ENCODE measurements around the gene KCNQ5.

KCNQ5 gene

DNA sequence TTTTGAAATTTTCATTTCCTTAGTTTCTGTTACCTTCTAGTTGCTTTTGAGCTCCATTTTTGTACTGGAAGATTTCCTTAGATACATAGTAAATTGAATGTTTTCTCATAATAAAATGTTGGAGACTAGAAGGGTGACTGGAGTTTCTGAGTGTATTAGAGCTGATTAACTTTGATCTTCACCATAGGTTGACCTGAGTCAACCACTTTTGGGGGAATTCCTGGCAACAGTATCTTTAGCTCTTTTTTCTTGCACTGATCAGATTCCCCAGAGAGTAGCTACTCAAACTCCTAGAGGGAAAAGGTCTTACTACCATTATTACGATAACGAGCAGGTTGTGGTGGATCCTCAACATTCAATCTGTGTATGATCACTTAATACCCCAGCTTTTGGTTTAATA lies 530.7 kb downstream of the KCNQ5 start:
- H3K79me2 ChIP-seq (ENCODE audit: insufficient read depth, low read length): no peaks in the 10 kb centered on the region
- no peaks in the 10 kb centered on the region for H3F3A ChIP-seq (ENCODE audit: insufficient read depth)
- TF ChIP-seq, protein P1, sequence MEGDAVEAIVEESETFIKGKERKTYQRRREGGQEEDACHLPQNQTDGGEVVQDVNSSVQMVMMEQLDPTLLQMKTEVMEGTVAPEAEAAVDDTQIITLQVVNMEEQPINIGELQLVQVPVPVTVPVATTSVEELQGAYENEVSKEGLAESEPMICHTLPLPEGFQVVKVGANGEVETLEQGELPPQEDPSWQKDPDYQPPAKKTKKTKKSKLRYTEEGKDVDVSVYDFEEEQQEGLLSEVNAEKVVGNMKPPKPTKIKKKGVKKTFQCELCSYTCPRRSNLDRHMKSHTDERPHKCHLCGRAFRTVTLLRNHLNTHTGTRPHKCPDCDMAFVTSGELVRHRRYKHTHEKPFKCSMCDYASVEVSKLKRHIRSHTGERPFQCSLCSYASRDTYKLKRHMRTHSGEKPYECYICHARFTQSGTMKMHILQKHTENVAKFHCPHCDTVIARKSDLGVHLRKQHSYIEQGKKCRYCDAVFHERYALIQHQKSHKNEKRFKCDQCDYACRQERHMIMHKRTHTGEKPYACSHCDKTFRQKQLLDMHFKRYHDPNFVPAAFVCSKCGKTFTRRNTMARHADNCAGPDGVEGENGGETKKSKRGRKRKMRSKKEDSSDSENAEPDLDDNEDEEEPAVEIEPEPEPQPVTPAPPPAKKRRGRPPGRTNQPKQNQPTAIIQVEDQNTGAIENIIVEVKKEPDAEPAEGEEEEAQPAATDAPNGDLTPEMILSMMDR (IDR thresholded peaks at IDR 0.05; ENCODE audit: insufficient read depth, low read length, poor library complexity, severe bottlenecking): no peak
- no peak for TF ChIP-seq EZH2phosphoT487 (conservative IDR thresholded peaks at IDR 0.05; ENCODE audit: low read length)
- H2AFZ ChIP-seq (ENCODE audit: low read depth, low read length, severe bottlenecking): no peak overlapping the region
- H3K36me3 ChIP-seq (ENCODE audit: low read length): peaks cover 3% of the 10 kb centered on the region; the same call in 1 of the 2 replicates
- no peak overlapping the region for H3K4me2 ChIP-seq (ENCODE audit: low read depth, low read length, poor library complexity, severe bottlenecking)
- H3K27ac ChIP-seq (ENCODE audit: low read depth, low read length): no peak overlapping the region
- no peaks in the 10 kb centered on the region for H3K9me3 ChIP-seq (ENCODE audit: insufficient read depth, low read length)
- no peaks in the 10 kb centered on the region for H4K20me1 ChIP-seq (ENCODE audit: low read depth, low read length)
- no peaks in the 10 kb centered on the region for H3K27me3 ChIP-seq (ENCODE audit: low read length)
- no peak overlapping the region for H3K4me3 ChIP-seq (ENCODE audit: insufficient read depth, low read length, poor library complexity, severe bottlenecking)
- no peaks in the 10 kb centered on the region for H3K9me2 ChIP-seq (replicated peaks; ENCODE audit: insufficient read depth, low read length)
- H3K9ac ChIP-seq (ENCODE audit: low read length): no peak overlapping the region

DNA sequence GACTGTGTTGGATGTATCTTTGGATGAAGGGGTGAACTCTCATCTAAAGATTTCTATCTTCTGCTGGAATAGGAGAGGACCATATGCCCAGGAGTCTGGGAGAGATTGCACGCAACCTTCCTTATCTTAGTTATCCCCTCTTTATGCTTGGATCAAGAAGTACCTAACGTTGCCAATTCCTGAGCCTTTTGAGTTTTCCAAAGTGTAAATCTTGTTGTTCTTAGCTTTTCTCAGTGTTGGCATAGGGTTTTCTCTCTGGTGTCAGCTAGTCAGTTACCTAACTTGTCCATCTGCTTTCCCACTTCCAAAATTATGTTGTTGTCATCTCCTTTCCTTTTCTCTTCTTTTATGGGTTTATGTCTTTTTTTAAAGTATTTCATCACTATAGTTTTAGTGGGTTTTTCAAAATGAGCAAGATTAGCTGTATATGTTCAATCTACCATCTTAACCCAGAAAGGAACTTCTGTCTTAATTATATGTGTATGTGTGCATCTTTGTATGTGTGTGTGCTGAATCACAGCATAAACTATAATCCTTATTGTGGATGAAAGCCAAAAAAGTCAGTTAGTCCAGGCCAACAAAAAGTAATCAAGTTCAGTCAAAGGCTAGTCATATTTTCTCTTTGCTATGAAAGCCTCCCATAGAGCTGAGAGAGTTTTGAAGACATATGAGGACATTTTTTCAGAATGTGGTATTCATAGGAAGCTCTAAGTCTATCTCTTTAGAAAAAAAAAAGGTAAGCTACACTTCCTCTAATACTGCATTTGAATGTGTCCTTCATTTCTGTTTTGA lies 531.3 kb downstream of the KCNQ5 start:
- no peaks in the 10 kb centered on the region for H4K20me1 ChIP-seq (ENCODE audit: low read depth, low read length)
- no peak overlapping the region for H3K27ac ChIP-seq (ENCODE audit: low read depth, low read length)
- no peaks in the 10 kb centered on the region for H3K9me3 ChIP-seq (ENCODE audit: insufficient read depth, low read length)
- H3K4me3 ChIP-seq (ENCODE audit: insufficient read depth, low read length, poor library complexity, severe bottlenecking): no peak overlapping the region
- H3F3A ChIP-seq (ENCODE audit: insufficient read depth): no peaks in the 10 kb centered on the region
- TF ChIP-seq, protein P1 (IDR thresholded peaks at IDR 0.05; ENCODE audit: insufficient read depth, low read length, poor library complexity, severe bottlenecking): no peak
- TF ChIP-seq EZH2phosphoT487 (conservative IDR thresholded peaks at IDR 0.05; ENCODE audit: low read length): no peak
- no peak overlapping the region for H3K4me2 ChIP-seq (ENCODE audit: low read depth, low read length, poor library complexity, severe bottlenecking)
- no peak overlapping the region for H2AFZ ChIP-seq (ENCODE audit: low read depth, low read length, severe bottlenecking)
- H3K9me2 ChIP-seq (replicated peaks; ENCODE audit: insufficient read depth, low read length): no peaks in the 10 kb centered on the region
- H3K79me2 ChIP-seq (ENCODE audit: insufficient read depth, low read length): no peaks in the 10 kb centered on the region
- H3K27me3 ChIP-seq (ENCODE audit: low read length): no peaks in the 10 kb centered on the region
- no peak overlapping the region for H3K9ac ChIP-seq (ENCODE audit: low read length)
- 0 out of 2 replicates have a peak, but pooled peaks cover 3% of the 10 kb centered on the region for H3K36me3 ChIP-seq (ENCODE audit: low read length)

DNA sequence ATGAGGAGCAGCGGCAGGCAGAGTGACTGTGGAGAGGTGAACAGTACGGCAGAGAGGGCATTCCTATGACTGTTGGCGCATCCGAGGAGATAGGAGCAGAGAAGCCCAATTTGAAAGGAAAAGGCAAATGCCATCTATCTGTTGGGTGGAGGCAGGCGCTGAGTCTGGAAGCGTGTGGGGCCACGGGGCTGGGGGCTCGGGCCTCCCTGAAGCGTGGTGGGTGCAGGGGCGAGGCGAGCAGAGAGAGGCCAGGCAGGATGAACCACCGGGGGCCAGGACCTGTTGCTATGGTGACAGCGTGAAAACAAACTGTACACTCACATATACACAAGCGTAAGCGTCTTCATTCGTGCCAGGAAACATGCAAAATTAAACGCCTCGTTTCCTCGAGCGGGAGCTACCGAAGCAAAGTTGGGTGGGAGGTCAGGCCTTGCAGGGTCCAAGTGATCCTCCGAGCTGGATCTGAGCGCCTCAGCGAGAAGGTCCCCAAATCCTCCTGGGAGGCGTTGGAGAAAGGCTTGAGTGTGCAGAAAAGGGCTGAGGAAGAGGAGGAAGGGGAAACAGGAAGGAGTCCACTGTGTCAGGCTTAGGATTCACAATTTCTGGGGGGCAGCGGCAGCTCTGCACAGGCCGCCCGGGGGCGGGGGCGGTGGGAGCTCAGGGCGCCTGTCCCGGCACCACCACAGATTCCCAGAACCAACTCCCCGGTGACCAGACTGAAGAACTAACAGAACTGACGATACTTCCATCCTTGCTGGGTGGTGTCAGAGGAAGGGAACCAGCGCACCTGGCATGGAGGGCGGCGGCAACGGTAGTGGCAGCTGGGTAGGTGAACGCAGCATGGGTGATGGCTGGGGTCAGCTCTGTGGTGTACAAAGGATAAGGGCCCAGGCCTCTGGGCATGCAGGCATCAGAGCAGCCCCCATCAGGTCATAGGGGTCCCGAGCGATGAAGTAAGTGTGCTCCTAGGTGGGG lies 535.2 kb downstream of the KCNQ5 start:
- no peaks in the 10 kb centered on the region for H3K9me2 ChIP-seq (replicated peaks; ENCODE audit: insufficient read depth, low read length)
- no peaks in the 10 kb centered on the region for H3K79me2 ChIP-seq (ENCODE audit: insufficient read depth, low read length)
- H3K4me3 ChIP-seq (ENCODE audit: insufficient read depth, low read length, poor library complexity, severe bottlenecking): no peak overlapping the region
- no peaks in the 10 kb centered on the region for H3K9me3 ChIP-seq (ENCODE audit: insufficient read depth, low read length)
- no peak overlapping the region for H3K27ac ChIP-seq (ENCODE audit: low read depth, low read length)
- H3K27me3 ChIP-seq (ENCODE audit: low read length): no peaks in the 10 kb centered on the region
- no peak overlapping the region for H3K9ac ChIP-seq (ENCODE audit: low read length)
- H2AFZ ChIP-seq (ENCODE audit: low read depth, low read length, severe bottlenecking): no peak overlapping the region
- H3K4me2 ChIP-seq (ENCODE audit: low read depth, low read length, poor library complexity, severe bottlenecking): no peak overlapping the region
- no peaks in the 10 kb centered on the region for H4K20me1 ChIP-seq (ENCODE audit: low read depth, low read length)
- TF ChIP-seq, protein P1 (IDR thresholded peaks at IDR 0.05; ENCODE audit: insufficient read depth, low read length, poor library complexity, severe bottlenecking): no peak
- TF ChIP-seq EZH2phosphoT487 (conservative IDR thresholded peaks at IDR 0.05; ENCODE audit: low read length): no peak
- no peaks in the 10 kb centered on the region for H3F3A ChIP-seq (ENCODE audit: insufficient read depth)
- H3K36me3 ChIP-seq (ENCODE audit: low read length): peaks cover 3% of the 10 kb centered on the region; the same call in 1 of the 2 replicates

All from SU-DHL-6 (cell line).